SK-N-SH (cell line): ENCODE measurements around the gene PTCH2. TPM values are rescaled to one million over a fixed set of nuclear protein-coding genes. Genes with fewer than 3 reads are reported as not detected.

Source experiments
- CTCF ChIA-PET: fragments of 300-600, 350-600 bp; formaldehyde crosslinking; extraction: SDS; loops from one replicate; lab custom pipeline; 2021; lab: Yijun Ruan, JAX
- POLR2A ChIA-PET: fragments of 350-600 bp; sonication (Branson Sonifier 250); formaldehyde crosslinking; extraction: SDS; loops from one replicate; lab custom pipeline; 2020; ENCODE audit warnings: antibody characterized with exemption, inconsistent platforms; lab: Yijun Ruan, JAX
- DNase-seq: peaks from one replicate; pipeline ENCODE4 v3.0.0; 2012
- H2AFZ ChIP-seq: fragments of 200-600 bp; sonication (generic); 2 replicates; pipeline ENCODE4 v1.8.1; 2016; ENCODE audit warnings: antibody characterized with exemption, mild to moderate bottlenecking, low read depth
- H3F3A ChIP-seq: fragments of 200-600 bp; sonication (generic); replicated peaks from 2 replicates; pipeline ENCODE3; 2016; ENCODE audit warnings: antibody characterized with exemption, mild to moderate bottlenecking; ENCODE audit not compliant: insufficient read depth
- H3K27ac ChIP-seq, 2 experiments: fragments of 200-500 bp in 1 of 2; fragments of 200-600 bp in 1 of 2; sonication (Bioruptor generic) in 1 of 2; sonication (generic), shearing (Covaris generic) in 1 of 2; 2 replicates each; pipeline versions ENCODE4 v1.5.1 to v1.6.1; 2014 to 2016; ENCODE audit warnings: low read depth in 2 of 2, inconsistent platforms in 1 of 2, low read length in 1 of 2, mild to moderate bottlenecking in 1 of 2, mixed read lengths in 1 of 2
- H3K27me3 ChIP-seq: fragments of 200-600 bp; sonication (generic), shearing (Covaris generic); 2 replicates; pipeline ENCODE4 v1.6.1; 2016; ENCODE audit warnings: mixed run types; ENCODE audit not compliant: insufficient read depth
- H3K36me3 ChIP-seq, 2 experiments: fragments of 200-500 bp in 1 of 2; fragments of 200-600 bp in 1 of 2; sonication (Bioruptor generic) in 1 of 2; sonication (generic) in 1 of 2; replicated peaks in 1 of 2; 2 replicates each; pipeline versions ENCODE3 to v1.5.1; 2014 to 2016; ENCODE audit warnings: low read length in 1 of 2, mild to moderate bottlenecking in 1 of 2; ENCODE audit not compliant: insufficient read depth in 2 of 2, control insufficient read depth in 1 of 2
- H3K4me1 ChIP-seq, 2 experiments: fragments of 200-500 bp in 1 of 2; fragments of 200-600 bp in 1 of 2; sonication (Bioruptor generic) in 1 of 2; sonication (generic), shearing (Covaris generic) in 1 of 2; 2 replicates each; pipeline versions ENCODE4 v1.5.1 to v1.6.1; 2014 to 2016; ENCODE audit warnings: low read depth in 1 of 2, low read length in 1 of 2, mixed run types in 1 of 2; ENCODE audit not compliant: insufficient read depth in 2 of 2, control insufficient read depth in 1 of 2
- H3K4me2 ChIP-seq: fragments of 200-600 bp; sonication (generic), shearing (Covaris generic); 2 replicates; pipeline ENCODE4 v1.6.1; 2017; ENCODE audit warnings: mixed run types
- H3K4me3 ChIP-seq, 2 experiments: fragments of 200-500 bp in 1 of 2; fragments of 200-600 bp in 1 of 2; sonication (Bioruptor generic) in 1 of 2; sonication (generic), shearing (Covaris generic) in 1 of 2; 2 replicates each; pipeline versions ENCODE4 v1.5.1 to v1.8.1; 2014 to 2016; ENCODE audit warnings: low read depth in 2 of 2, inconsistent platforms in 1 of 2, low read length in 1 of 2, mild to moderate bottlenecking in 1 of 2, mixed read lengths in 1 of 2, moderate library complexity in 1 of 2
- H3K79me2 ChIP-seq: fragments of 200-600 bp; sonication (generic); 2 replicates; pipeline ENCODE4 v1.8.1; 2017; ENCODE audit warnings: mild to moderate bottlenecking; ENCODE audit not compliant: insufficient read depth
- H3K9ac ChIP-seq: fragments of 200-600 bp; sonication (generic); 2 replicates; pipeline ENCODE4 v1.6.1; 2017; ENCODE audit warnings: mixed run types
- H3K9me2 ChIP-seq: fragments of 200-600 bp; sonication (generic); 2 replicates; pipeline ENCODE4 v1.6.1; 2017; ENCODE audit warnings: mixed run types
- H3K9me3 ChIP-seq: fragments of 200-600 bp; sonication (generic); 2 replicates; pipeline ENCODE4 v1.6.1; 2017; ENCODE audit warnings: mixed run types, mild to moderate bottlenecking, moderate library complexity
- H4K20me1 ChIP-seq: fragments of 200-600 bp; sonication (generic); 2 replicates; pipeline ENCODE4 v1.6.1; 2017; ENCODE audit warnings: mild to moderate bottlenecking, mixed run types; ENCODE audit not compliant: insufficient read depth
- CTCF ChIP-seq: fragments of 200-600 bp; sonication (generic); IDR thresholded peaks from 2 replicates; pipeline ENCODE4 v1.6.1; 2017; ENCODE audit warnings: antibody characterized with exemption, mild to moderate bottlenecking, moderate library complexity
- ELF1 ChIP-seq: IDR thresholded peaks from 2 replicates; pipeline ENCODE4 v1.4.0; 2012
- EP300 ChIP-seq, 2 experiments: IDR thresholded peaks; 2 replicates each; pipeline versions ENCODE4 v1.4.0 to v1.6.1; 2012; ENCODE audit warnings: borderline replicate concordance in 1 of 2, low read depth in 1 of 2, low read length in 1 of 2
- EZH2phosphoT487 ChIP-seq: fragments of 200-600 bp; sonication (generic); IDR thresholded peaks from 2 replicates; pipeline ENCODE4 v1.6.1; 2017; ENCODE audit warnings: low read depth, mixed run types, mild to moderate bottlenecking, antibody characterized with exemption, moderate library complexity, borderline replicate concordance
- FOXM1 ChIP-seq: IDR thresholded peaks from 2 replicates; pipeline ENCODE4 v1.4.0; 2012; ENCODE audit warnings: low read depth, mild to moderate bottlenecking
- IRF3 ChIP-seq: fragments of 150-350 bp; IDR thresholded peaks from 2 replicates; pipeline ENCODE4 v1.6.1; 2016; ENCODE audit warnings: mild to moderate bottlenecking, low read depth, low read length
- JUND ChIP-seq: IDR thresholded peaks from 2 replicates; pipeline ENCODE4 v1.4.0; 2012
- PBX3 ChIP-seq: IDR thresholded peaks from 2 replicates; pipeline ENCODE4; 2012
- RAD21 ChIP-seq: IDR thresholded peaks from 2 replicates; pipeline ENCODE4 v1.6.1; 2012; ENCODE audit warnings: mild to moderate bottlenecking, low read length
- RCOR1 ChIP-seq: fragments of 150-350 bp; IDR thresholded peaks from 2 replicates; pipeline ENCODE4 v1.6.1; 2017; ENCODE audit warnings: antibody characterized with exemption, low read length
- RFX5 ChIP-seq: IDR thresholded peaks from 2 replicates; pipeline ENCODE4 v1.6.1; 2012; ENCODE audit warnings: mild to moderate bottlenecking, improper control_type of control experiment, low read length
- SMC3 ChIP-seq: IDR thresholded peaks from 2 replicates; pipeline ENCODE4 v1.6.1; 2012; ENCODE audit warnings: low read depth, low read length, improper control_type of control experiment
- TCF12 ChIP-seq: IDR thresholded peaks from 2 replicates; pipeline ENCODE4 v1.4.0; 2012
- ZBTB33 ChIP-seq: IDR thresholded peaks from 2 replicates; pipeline ENCODE4 v1.4.0; 2012; ENCODE audit warnings: low read depth, borderline replicate concordance
- WGBS: methylation state at CpG from one replicate; pipeline ENCODE4 v1.1.6; 2017; ENCODE audit warnings: low lambda C conversion rate; 5-methylcytosine and 5-hydroxymethylcytosine counted together
- polyA plus RNA-seq, 3 experiments: library from polyadenylated mRNA; depleted of rRNA; stranded (reverse); fragments of >200 nt; gene quantifications; 2 replicates each; pipeline ENCODE4 v1.2.3, GENCODE V29; 2012

PTCH2 gene
- polyA plus RNA-seq, 1 of the 3 experiments (the other 2 are of a cell fraction) = 1.2 TPM

GRCh38 chr1:44786138-44786840 lies 56.8 kb downstream of the PTCH2 start:
- peaks cover 18% of the 10 kb centered on the region for H3F3A ChIP-seq
- no peak overlapping the region; a peak in 1 of 4 replicates for H3K4me3 ChIP-seq
- H3K4me2 ChIP-seq = no peak overlapping the region
- no peaks in the 10 kb centered on the region for H3K9me3 ChIP-seq
- H3K36me3 ChIP-seq = peaks cover 0 to 5% of the 10 kb centered on the region in 2 experiments
- H3K79me2 ChIP-seq = no peaks in the 10 kb centered on the region
- H3K27ac ChIP-seq = no peak overlapping the region
- POLR2A ChIA-PET = interaction anchor here (1.3 kb wide), 1 partner anchor 10 kb away, joined by 6 read pairs; the partner anchor contains the start of gene RPS8
- H3K9ac ChIP-seq = no peak overlapping the region
- TF ChIP-seq PBX3 = no peak
- TF ChIP-seq SMC3 = peak; percentile 51
- peak; percentile 69 for TF ChIP-seq RAD21
- TF ChIP-seq CTCF = peak; percentile 85
- TF ChIP-seq, all 33 proteins: peak for 3
- peak; percentile 86 for DNase-seq
- H3K4me1 ChIP-seq = peaks cover 0 to 8% of the 10 kb centered on the region in 2 experiments; a peak in 1 of 4 replicates
- H3K9me2 ChIP-seq = no peaks in the 10 kb centered on the region
- no peaks in the 10 kb centered on the region for H3K27me3 ChIP-seq
- 66% methylated on average over 30 of the region's 49 CpGs for WGBS
- CTCF ChIA-PET = interaction anchor here (0.8 to 1.6 kb wide), 10 partner anchors 8 to 146 kb away, joined by 3 to 8 read pairs (median 5); partner anchors contain the start of genes BTBD19, PLK3 and RPS8
- no peaks in the 10 kb centered on the region for H4K20me1 ChIP-seq
- H2AFZ ChIP-seq = no peak overlapping the region

- Histone ChIP-seq H3K9me3 (no peaks in the 10 kb centered on the region), H3K4me2 (no peak overlapping the region), H3K9ac (no peak overlapping the region), H3K27me3 (no peaks in the 10 kb centered on the region), H3K9me2 (no peaks in the 10 kb centered on the region), H4K20me1 (no peaks in the 10 kb centered on the region), H3K4me3 (no peak overlapping the region; a peak in 1 of 4 replicates), H3K36me3 (peaks cover 0 to 12% of the 10 kb centered on the region in 2 experiments), H2AFZ (no peak overlapping the region), H3K27ac (no peak overlapping the region), H3K4me1 (peaks cover 0 to 5% of the 10 kb centered on the region in 2 experiments; a peak in 1 of 4 replicates), H3F3A (peaks cover 25% of the 10 kb centered on the region), H3K79me2 (no peaks in the 10 kb centered on the region)
- no peak for DNase-seq
- ChIA-PET CTCF (interaction anchor here (0.6 to 1.6 kb wide), 8 partner anchors 10 to 56 kb away, joined by 3 to 5 read pairs (median 4); partner anchors contain the start of genes BTBD19, PLK3 and RPS8), POLR2A (interaction anchor here (2.3 kb wide), 1 partner anchor 10 kb away, joined by 10 read pairs; the partner anchor contains the start of gene RPS8)
- 56% methylated on average over 11 of the region's 11 CpGs for WGBS
- TF ChIP-seq EZH2phosphoT487 (no peak), JUND (no peak), IRF3 (no peak), FOXM1 (no peak), RFX5 (no peak), RAD21 (no peak), CTCF (no peak), TCF12 (no peak), ELF1 (no peak), ZBTB33 (no peak), EP300 (IDR thresholded peaks at IDR 0.05; ENCODE audit: borderline replicate concordance in 1 of 2, low read depth in 1 of 2, low read length in 1 of 2) (no peak), RCOR1 (no peak), PBX3 (no peak)
Observed at GRCh38 chr1:44785501-44786137, 57.4 kb downstream of the PTCH2 start.
